Activated CD8-positive, alpha-beta T cell treated with anti-CD3 and anti-CD28 coated beads, Interleukin-2, amount 10 ng/mL, durations not matched to agents 7 days and 5 days (primary cell): ENCODE measurements around the gene SECISBP2. TPM values are rescaled to one million over a fixed set of nuclear protein-coding genes. Genes with fewer than 3 reads are reported as not detected.

Experiments
- ATAC-seq: fragments of 150-1000 bp; cut with Tn5 transposase; one replicate; pipeline ENCODE4 v1.10.0; 2021; ENCODE audit warnings: moderate library complexity
- CTCF ChIA-PET: fragments of 350-600 bp; sonication (Branson Sonifier 250); formaldehyde crosslinking; loops from one replicate; lab custom pipeline; 2021; ENCODE audit warnings: antibody characterized with exemption; lab: Charles Lee
- POLR2A ChIA-PET: fragments of 350-600 bp; sonication (Branson Sonifier 250); formaldehyde crosslinking; loops from one replicate; lab custom pipeline; 2021; ENCODE audit warnings: antibody characterized with exemption; lab: Charles Lee
- DNase-seq: peaks from one replicate; pipeline ENCODE4 v3.0.0-alpha.2; 2020
- H3K27ac Mint-ChIP-seq: one replicate; pipeline ENCODE4 v1.8.0; 2021; ENCODE audit warnings: mild to moderate bottlenecking, mixed read lengths
- H3K27me3 Mint-ChIP-seq: one replicate; pipeline ENCODE4 v1.8.0; 2021; ENCODE audit warnings: low read depth, mixed read lengths
- H3K36me3 Mint-ChIP-seq: one replicate; pipeline ENCODE4 v1.8.0; 2021; ENCODE audit warnings: low read depth, mixed read lengths
- H3K4me1 Mint-ChIP-seq: one replicate; pipeline ENCODE4 v1.8.0; 2021; ENCODE audit warnings: low read depth, mixed read lengths
- H3K4me3 Mint-ChIP-seq: one replicate; pipeline ENCODE4 v1.8.0; 2021; ENCODE audit warnings: mild to moderate bottlenecking, mixed read lengths
- H3K9me3 Mint-ChIP-seq: one replicate; pipeline ENCODE4 v1.8.0; 2022; ENCODE audit warnings: mixed read lengths; ENCODE audit not compliant: insufficient read depth
- total RNA-seq, 2 experiments: library from RNA; stranded (reverse); gene quantifications; one replicate each; pipeline ENCODE4 v1.2.3, GENCODE V29; 2021

SECISBP2 gene
- total RNA-seq, 2 experiments from 2014 or later, result 35.8 to 37.5 TPM

- H3K27me3 Mint-ChIP-seq, result no peaks in the 10 kb centered on the region
- ChIA-PET CTCF (no interaction called here), POLR2A (interaction anchor here (0.8 kb wide), 2 partner anchors 122 to 218 kb away, joined by 3 read pairs; no protein-coding TSS in a partner anchor)
- peak; percentile 38 for DNase-seq
- peak; percentile 31 for ATAC-seq
- peak overlapping the region; percentile 99 for H3K27ac Mint-ChIP-seq
- H3K4me1 Mint-ChIP-seq, result peaks cover 46% of the 10 kb centered on the region
- H3K36me3 Mint-ChIP-seq, result peaks cover 73% of the 10 kb centered on the region
- H3K9me3 Mint-ChIP-seq, result no peaks in the 10 kb centered on the region
- H3K4me3 Mint-ChIP-seq, result peak overlapping the region; percentile 96
Measured at GRCh38 chr9:89311346-89312221, 6.7 kb upstream of the SECISBP2 start.

GRCh38 chr9:89312222-89312571 lies 6.1 kb upstream of the SECISBP2 start:
- DNase-seq (peak; percentile 53), ATAC-seq (no peak)
- POLR2A ChIA-PET, result interaction anchor here (0.6 to 0.8 kb wide), 3 partner anchors 122 to 236 kb away, joined by 3 read pairs; no protein-coding TSS in a partner anchor
- H3K27ac Mint-ChIP-seq, result peak overlapping the region; percentile 99
- H3K27me3 Mint-ChIP-seq, result no peaks in the 10 kb centered on the region
- H3K9me3 Mint-ChIP-seq, result no peaks in the 10 kb centered on the region
- peaks cover 75% of the 10 kb centered on the region for H3K36me3 Mint-ChIP-seq
- peaks cover 52% of the 10 kb centered on the region for H3K4me1 Mint-ChIP-seq
- CTCF ChIA-PET, result no interaction called here
- H3K4me3 Mint-ChIP-seq, result peak overlapping the region; percentile 96

GRCh38 chr9:89313842-89314241 lies 4.5 kb upstream of the SECISBP2 start:
- ATAC-seq (no peak), DNase-seq (no peak)
- peaks cover 76% of the 10 kb centered on the region for H3K36me3 Mint-ChIP-seq
- H3K27ac Mint-ChIP-seq, result peak overlapping the region; percentile 72
- POLR2A ChIA-PET, result interaction anchor here (0.6 kb wide), 1 partner anchor 226 kb away, joined by 3 read pairs; no protein-coding TSS in a partner anchor
- H3K9me3 Mint-ChIP-seq, result no peaks in the 10 kb centered on the region
- H3K4me3 Mint-ChIP-seq, result peak overlapping the region; percentile 96
- H3K27me3 Mint-ChIP-seq, result no peaks in the 10 kb centered on the region
- CTCF ChIA-PET, result interaction anchor here (1.4 kb wide), 1 partner anchor 35 kb away, joined by 3 read pairs; no protein-coding TSS in a partner anchor
- H3K4me1 Mint-ChIP-seq, result peaks cover 63% of the 10 kb centered on the region

- Mint-ChIP-seq H3K4me1 (peaks cover 64% of the 10 kb centered on the region), H3K4me3 (peak overlapping the region; percentile 96), H3K36me3 (peaks cover 80% of the 10 kb centered on the region), H3K27ac (peak overlapping the region; percentile 72), H3K27me3 (no peaks in the 10 kb centered on the region), H3K9me3 (no peaks in the 10 kb centered on the region)
- DNase-seq, result no peak
- CTCF ChIA-PET, result interaction anchor here (1.4 kb wide), 1 partner anchor 36 kb away, joined by 3 read pairs; no protein-coding TSS in a partner anchor
- no peak for ATAC-seq
- POLR2A ChIA-PET, result no interaction called here
Measured at GRCh38 chr9:89314955-89315354, 3.3 kb upstream of the SECISBP2 start.

GRCh38 chr9:89315482-89315881 lies 2.8 kb upstream of the SECISBP2 start:
- Mint-ChIP-seq H3K36me3 (peaks cover 82% of the 10 kb centered on the region), H3K9me3 (no peaks in the 10 kb centered on the region), H3K4me1 (peaks cover 68% of the 10 kb centered on the region), H3K27me3 (no peaks in the 10 kb centered on the region), H3K27ac (peak overlapping the region; percentile 72), H3K4me3 (no peak overlapping the region)
- ChIA-PET POLR2A (no interaction called here), CTCF (no interaction called here)
- DNase-seq (no peak), ATAC-seq (no peak)

GRCh38 chr9:89317282-89317681 lies 1.0 kb upstream of the SECISBP2 start:
- Mint-ChIP-seq H3K4me1 (peaks cover 80% of the 10 kb centered on the region), H3K27ac (peak overlapping the region; percentile 98), H3K9me3 (no peaks in the 10 kb centered on the region), H3K36me3 (peaks cover 84% of the 10 kb centered on the region), H3K4me3 (peak overlapping the region; percentile 85), H3K27me3 (no peaks in the 10 kb centered on the region)
- no peak for DNase-seq
- CTCF ChIA-PET, result interaction anchor here (1.2 to 1.5 kb wide), 2 partner anchors 10 to 232 kb away, joined by 3 to 4 read pairs; no protein-coding TSS in a partner anchor
- POLR2A ChIA-PET, result no interaction called here
- ATAC-seq, result no peak

- Mint-ChIP-seq H3K27ac (peak overlapping the region; percentile 98), H3K9me3 (no peaks in the 10 kb centered on the region), H3K4me3 (peak overlapping the region; percentile 85), H3K27me3 (no peaks in the 10 kb centered on the region), H3K36me3 (peaks cover 76% of the 10 kb centered on the region), H3K4me1 (peaks cover 71% of the 10 kb centered on the region)
- ChIA-PET POLR2A (interaction anchor here (0.6 to 1.4 kb wide), 4 partner anchors 9 to 230 kb away, joined by 3 to 11 read pairs (median 4); partner anchors contain the start of gene CKS2), CTCF (interaction anchor here (0.6 to 2.1 kb wide), 5 partner anchors 53 to 229 kb away, joined by 3 to 10 read pairs (median 4); no protein-coding TSS in a partner anchor)
- no peak for ATAC-seq
- no peak for DNase-seq
Measured at GRCh38 chr9:89319015-89319905, 960 bp downstream of the SECISBP2 start.

GRCh38 chr9:89323390-89323789 lies 5.1 kb downstream of the SECISBP2 start:
- ChIA-PET POLR2A (interaction anchor here (1.2 kb wide), 1 partner anchor 225 kb away, joined by 3 read pairs; no protein-coding TSS in a partner anchor), CTCF (interaction anchor here (1.2 to 1.7 kb wide), 4 partner anchors 10 to 226 kb away, joined by 3 to 4 read pairs (median 4); no protein-coding TSS in a partner anchor)
- Mint-ChIP-seq H3K36me3 (peaks cover 46% of the 10 kb centered on the region), H3K4me1 (peaks cover 33% of the 10 kb centered on the region), H3K27ac (no peak overlapping the region), H3K27me3 (no peaks in the 10 kb centered on the region), H3K9me3 (no peaks in the 10 kb centered on the region), H3K4me3 (no peak overlapping the region)
- ATAC-seq (no peak), DNase-seq (no peak)

- ChIA-PET CTCF (interaction anchor here (1.0 to 1.9 kb wide), 5 partner anchors 11 to 223 kb away, joined by 3 to 11 read pairs (median 3); no protein-coding TSS in a partner anchor), POLR2A (interaction anchor here (0.6 kb wide), 1 partner anchor 402 kb away, joined by 4 read pairs; no protein-coding TSS in a partner anchor)
- peaks cover 49% of the 10 kb centered on the region for H3K36me3 Mint-ChIP-seq
- H3K27ac Mint-ChIP-seq, result no peak overlapping the region
- no peaks in the 10 kb centered on the region for H3K27me3 Mint-ChIP-seq
- no peak for ATAC-seq
- no peak overlapping the region for H3K4me3 Mint-ChIP-seq
- peaks cover 19% of the 10 kb centered on the region for H3K4me1 Mint-ChIP-seq
- no peak for DNase-seq
- H3K9me3 Mint-ChIP-seq, result no peaks in the 10 kb centered on the region
Measured at GRCh38 chr9:89325733-89326132, 7.4 kb downstream of the SECISBP2 start.

GRCh38 chr9:89328064-89328463 lies 9.8 kb downstream of the SECISBP2 start:
- Mint-ChIP-seq H3K27ac (no peak overlapping the region), H3K9me3 (no peaks in the 10 kb centered on the region), H3K36me3 (peaks cover 46% of the 10 kb centered on the region), H3K4me3 (no peak overlapping the region), H3K27me3 (no peaks in the 10 kb centered on the region), H3K4me1 (peaks cover 7% of the 10 kb centered on the region)
- ATAC-seq, result no peak
- POLR2A ChIA-PET, result no interaction called here
- CTCF ChIA-PET, result interaction anchor here (1.4 kb wide), 1 partner anchor 11 kb away, joined by 4 read pairs; no protein-coding TSS in a partner anchor
- no peak for DNase-seq

GRCh38 chr9:89329917-89330316 lies 11.6 kb downstream of the SECISBP2 start:
- Mint-ChIP-seq H3K9me3 (no peaks in the 10 kb centered on the region), H3K36me3 (peaks cover 56% of the 10 kb centered on the region), H3K4me3 (no peak overlapping the region), H3K27ac (no peak overlapping the region), H3K27me3 (no peaks in the 10 kb centered on the region), H3K4me1 (peaks cover 3% of the 10 kb centered on the region)
- ChIA-PET POLR2A (no interaction called here), CTCF (no interaction called here)
- no peak for DNase-seq
- no peak for ATAC-seq
